ENCODE measurements around the gene CXADR.

CXADR gene

GRCh38 chr21:17610911-17611310 lies 98.1 kb downstream of the CXADR start:
- no peak for DNase-seq

GRCh38 chr21:17611414-17612022 lies 98.7 kb downstream of the CXADR start:
- peak; percentile 85 for DNase-seq

- DNase-seq: peak; percentile 29
Measured at GRCh38 chr21:17612023-17612564, 99.3 kb downstream of the CXADR start.

- DNase-seq: peak; percentile 91
Measured at GRCh38 chr21:17612565-17613241, 99.9 kb downstream of the CXADR start, which contains the start of gene BTG3. Gene BTG3, minus strand, starts transcription at chr21:17612901. Its CDS starts 3,757 bp downstream, at chr21:17609144.

- DNase-seq: no peak
Measured at GRCh38 chr21:17613242-17613676, 100.4 kb downstream of the CXADR start.

- DNase-seq: no peak
Measured at GRCh38 chr21:17616831-17617230, 104.0 kb downstream of the CXADR start.

GRCh38 chr21:17622018-17622417 lies 109.2 kb downstream of the CXADR start:
- no peak for DNase-seq

GRCh38 chr21:17631195-17631594 lies 118.4 kb downstream of the CXADR start:
- DNase-seq: no peak

- no peak for DNase-seq
Measured at GRCh38 chr21:17636711-17637110, 123.9 kb downstream of the CXADR start.

- DNase-seq: no peak
Measured at GRCh38 chr21:17640821-17641220, 128.0 kb downstream of the CXADR start.

Data from activated CD4-positive, alpha-beta T cell treated with anti-CD3 and anti-CD28 coated beads, Interleukin-10, Interleukin-2, amounts not matched to agents 100 ng/mL and 50 ng/mL, durations not matched to agents 16 hours and 8 hours (primary cell).